ENCODE data around the gene ARHGAP33.

Gene ARHGAP33

GRCh38 chr19:35805526-35806102, 30.2 kb downstream of the ARHGAP33 start:
- no peak overlapping the region for H3K4me3 ChIP-seq (ENCODE audit: low read depth, low read length)
- DNase-seq, result no peak
- TF ChIP-seq CTCF (IDR thresholded peaks at IDR 0.05; ENCODE audit: low read depth, low read length, missing control alignments), result no peak
- no peaks in the 10 kb centered on the region for H3K27me3 ChIP-seq (replicated peaks)
- no peaks in the 10 kb centered on the region for H3K36me3 ChIP-seq (replicated peaks)
- H3K27ac ChIP-seq, result no peak overlapping the region
- in situ Hi-C loops (cut with HindIII; ENCODE audit: low pct_ligation_motif_present, low sequenced_read_pairs), result no loop called here

- no peak for DNase-seq
- in situ Hi-C loops (cut with HindIII; ENCODE audit: low pct_ligation_motif_present, low sequenced_read_pairs), result no loop called here
- Histone ChIP-seq H3K27me3 (replicated peaks) (no peaks in the 10 kb centered on the region), H3K4me3 (ENCODE audit: low read depth, low read length) (no peak overlapping the region), H3K27ac (no peak overlapping the region), H3K36me3 (replicated peaks) (no peaks in the 10 kb centered on the region)
- no peak for TF ChIP-seq CTCF (IDR thresholded peaks at IDR 0.05; ENCODE audit: low read depth, low read length, missing control alignments)
Measured at GRCh38 chr19:35806597-35806996, 31.2 kb downstream of the ARHGAP33 start.

GRCh38 chr19:35807633-35808032, 32.3 kb downstream of the ARHGAP33 start:
- no peak for DNase-seq
- TF ChIP-seq CTCF (IDR thresholded peaks at IDR 0.05; ENCODE audit: low read depth, low read length, missing control alignments), result no peak
- in situ Hi-C loops (cut with HindIII; ENCODE audit: low pct_ligation_motif_present, low sequenced_read_pairs), result no loop called here
- Histone ChIP-seq H3K36me3 (replicated peaks) (no peaks in the 10 kb centered on the region), H3K4me3 (ENCODE audit: low read depth, low read length) (no peak overlapping the region), H3K27me3 (replicated peaks) (no peaks in the 10 kb centered on the region), H3K27ac (no peak overlapping the region)

GRCh38 chr19:35811317-35812219, 36.2 kb downstream of the ARHGAP33 start:
- Histone ChIP-seq H3K4me3 (ENCODE audit: low read depth, low read length) (no peak overlapping the region), H3K36me3 (replicated peaks) (no peaks in the 10 kb centered on the region), H3K27me3 (replicated peaks) (no peaks in the 10 kb centered on the region), H3K27ac (no peak overlapping the region)
- no peak for DNase-seq
- in situ Hi-C loops (cut with HindIII; ENCODE audit: low pct_ligation_motif_present, low sequenced_read_pairs), result no loop called here
- no peak for TF ChIP-seq CTCF (IDR thresholded peaks at IDR 0.05; ENCODE audit: low read depth, low read length, missing control alignments)

- H3K36me3 ChIP-seq (replicated peaks), result no peaks in the 10 kb centered on the region
- DNase-seq, result no peak
- no peak within 1 kb of the TSS for H3K4me3 ChIP-seq (ENCODE audit: low read depth, low read length)
- TF ChIP-seq CTCF (IDR thresholded peaks at IDR 0.05; ENCODE audit: low read depth, low read length, missing control alignments), result no peak
- H3K27ac ChIP-seq, result no peak within 1 kb of the TSS
- in situ Hi-C loops (cut with HindIII; ENCODE audit: low pct_ligation_motif_present, low sequenced_read_pairs), result no loop called here
- H3K27me3 ChIP-seq (replicated peaks), result no peaks in the 10 kb centered on the region
Measured at GRCh38 chr19:35812220-35813042, 37.1 kb downstream of the ARHGAP33 start, which contains the start of gene PRODH2. TSS of gene PRODH2 (minus strand) at chr19:35812845. CDS start at chr19:35812805, 40 bp downstream.
